B cell (primary cell): ENCODE data around the gene TET1. TPM values are rescaled to one million over a fixed set of nuclear protein-coding genes. Genes with fewer than 3 reads are reported as not detected.

Experiments
- ATAC-seq: fragments of 200-7000 bp; cut with Tn5 transposase; one replicate; pipeline ENCODE4 v1.10.0; 2021; ENCODE audit warnings: low read depth, mild to moderate bottlenecking, moderate number of reproducible peaks, moderate library complexity
- CTCF ChIA-PET: fragments of 350-600 bp; sonication (Branson Sonifier 250); formaldehyde crosslinking; loops from one replicate; lab custom pipeline; 2021; ENCODE audit warnings: antibody characterized with exemption, inconsistent platforms; lab: Charles Lee
- POLR2A ChIA-PET: fragments of 350-600 bp; sonication (Branson Sonifier 250); formaldehyde crosslinking; loops from one replicate; lab custom pipeline; 2021; ENCODE audit warnings: antibody characterized with exemption; lab: Charles Lee
- DNase-seq: peaks from one replicate; pipeline ENCODE4 v3.0.0; 2013
- H2AFZ ChIP-seq: 2 replicates; pipeline ENCODE4 v1.6.1; 2012; ENCODE audit warnings: mild to moderate bottlenecking, low read depth, low read length; ENCODE audit not compliant: insufficient read depth, poor library complexity, severe bottlenecking
- H3K27ac ChIP-seq, 2 donors: 1 replicate in 1 of 2; 2 replicates in 1 of 2; pipeline ENCODE4 v1.5.1; 2012 to 2013; ENCODE audit warnings: low read length in 2 of 2, mild to moderate bottlenecking in 2 of 2, moderate library complexity in 1 of 2
- H3K27me3 ChIP-seq, 4 experiments: fragments of 200-600 bp in 1 of 4; sonication (generic) in 1 of 4; replicated peaks in 1 of 4; 1 replicate in 2 of 4; 2 replicates in 2 of 4; pipeline versions ENCODE4 v1.6.1 to v1.7.0; 2013 to 2016; ENCODE audit warnings: low read length in 3 of 4, mild to moderate bottlenecking in 2 of 4, mixed read lengths in 1 of 4, moderate library complexity in 1 of 4; ENCODE audit not compliant: insufficient read depth in 4 of 4, control insufficient read depth in 3 of 4; ENCODE audit errors: control extremely low read depth in 1 of 4
- H3K36me3 ChIP-seq, 2 experiments: replicated peaks in 1 of 2; 1 replicate in 1 of 2; 2 replicates in 1 of 2; pipeline versions ENCODE4 v1.6.1 to v1.7.1; 2013; ENCODE audit warnings: low read length in 1 of 2; ENCODE audit not compliant: insufficient read depth in 2 of 2, control insufficient read depth in 1 of 2; ENCODE audit errors: control extremely low read depth in 1 of 2, extremely low read depth in 1 of 2
- H3K4me1 ChIP-seq, 2 donors: fragments of 200-600 bp in 1 of 2; sonication (generic) in 1 of 2; 1 replicate in 1 of 2; 2 replicates in 1 of 2; pipeline versions ENCODE4 v1.5.1 to v1.6.1; 2013 to 2017; ENCODE audit warnings: low read length in 2 of 2; ENCODE audit not compliant: control insufficient read depth in 2 of 2, insufficient read depth in 2 of 2
- H3K4me2 ChIP-seq: replicated peaks from 2 replicates; pipeline ENCODE3; 2012; ENCODE audit warnings: mild to moderate bottlenecking, low read depth, low read length; ENCODE audit not compliant: poor library complexity, severe bottlenecking
- H3K4me3 ChIP-seq, 5 experiments: fragments of 200-600 bp in 1 of 5; sonication (generic) in 1 of 5; 1 replicate in 3 of 5; 2 replicates in 2 of 5; pipeline versions ENCODE4 v1.5.1 to v1.7.0; 2011 to 2016; ENCODE audit warnings: low read length in 4 of 5, mild to moderate bottlenecking in 4 of 5, low read depth in 2 of 5, control low read depth in 1 of 5, moderate library complexity in 1 of 5; ENCODE audit not compliant: insufficient read depth in 1 of 5; ENCODE audit errors: control extremely low read depth in 1 of 5, extremely low read depth in 1 of 5
- H3K79me2 ChIP-seq: fragments of 200-600 bp; sonication (generic); one replicate; pipeline ENCODE4 v1.6.0; 2016; ENCODE audit warnings: low read length; ENCODE audit not compliant: control insufficient read depth, insufficient read depth
- H3K9ac ChIP-seq: fragments of 200-600 bp; sonication (generic); 2 replicates; pipeline ENCODE4 v1.6.1; 2017; ENCODE audit warnings: mild to moderate bottlenecking, low read length, moderate library complexity
- H3K9me3 ChIP-seq, 3 donors: one replicate each; pipeline versions ENCODE4 v1.6.1 to v1.7.1; 2013; ENCODE audit warnings: low read length in 2 of 3; ENCODE audit not compliant: control insufficient read depth in 2 of 3, insufficient read depth in 1 of 3; ENCODE audit errors: control extremely low read depth in 1 of 3
- H4K20me1 ChIP-seq: 2 replicates; pipeline ENCODE4 v1.6.0; 2012; ENCODE audit warnings: mild to moderate bottlenecking, low read length; ENCODE audit not compliant: insufficient read depth, control insufficient read depth, poor library complexity, severe bottlenecking
- H3K27ac Mint-ChIP-seq: one replicate; pipeline ENCODE4 v1.8.0; 2021; ENCODE audit warnings: mixed read lengths
- H3K27me3 Mint-ChIP-seq: one replicate; pipeline ENCODE4 v1.8.0; 2021; ENCODE audit warnings: mixed read lengths
- H3K4me1 Mint-ChIP-seq: one replicate; pipeline ENCODE4 v1.8.0; 2021; ENCODE audit warnings: mixed read lengths
- H3K4me3 Mint-ChIP-seq: one replicate; pipeline ENCODE4 v1.8.0; 2021; ENCODE audit warnings: mixed read lengths
- H3K9me3 Mint-ChIP-seq: one replicate; pipeline ENCODE4 v1.8.0; 2022; ENCODE audit warnings: mixed read lengths; ENCODE audit not compliant: insufficient read depth
- CTCF ChIP-seq: fragments of 200-600 bp; IDR thresholded peaks from one replicate; pipeline ENCODE4 v1.8.0; 2022; ENCODE audit warnings: antibody characterized with exemption, mild to moderate bottlenecking
- EZH2 ChIP-seq: IDR thresholded peaks from 2 replicates; pipeline ENCODE4 v1.6.1; 2012; ENCODE audit warnings: borderline replicate concordance, low read depth, mild to moderate bottlenecking, moderate library complexity, low read length; ENCODE audit not compliant: insufficient read depth, poor library complexity, severe bottlenecking
- WGBS: methylation state at CpG from one replicate; pipeline ENCODE4 v1.1.5; 2013; ENCODE audit warnings: missing lambda C conversion rate; ENCODE audit not compliant: insufficient coverage; 5-methylcytosine and 5-hydroxymethylcytosine counted together
- intact Hi-C: fragments of 100-400 bp; cut with micrococcal nuclease; formaldehyde crosslinking; loops from one replicate; pipeline ENCODE4 v1.10.0; 2022
- polyA plus RNA-seq: library from polyadenylated mRNA; depleted of rRNA; stranded (reverse); fragments of >200 nt; gene quantifications from 2 replicates; pipeline ENCODE4 v1.2.3, GENCODE V29; 2012
- total RNA-seq, 2 donors: library from RNA; stranded (reverse); fragments of 120-200 nt in 1 of 2; gene quantifications; 1 replicate in 1 of 2; 2 replicates in 1 of 2; pipeline versions ENCODE4 v1.2.3 to v1.2.4, GENCODE V29; 2013 to 2022

TET1 gene
- total and polyA plus RNA-seq, 2 donors (not counting 1 experiment from before 2014, with no cell fraction given), result 0.30 to 1.4 TPM

GRCh38 chr10:68543004-68543918, 16.9 kb upstream of the TET1 start:
- DNase-seq (no peak), ATAC-seq (no peak)
- Histone ChIP-seq H3K9ac (no peak overlapping the region), H3K27ac (no peak overlapping the region), H4K20me1 (no peaks in the 10 kb centered on the region), H3K79me2 (no peaks in the 10 kb centered on the region), H3K27me3 (no peaks in the 10 kb centered on the region), H3K4me2 (no peak overlapping the region), H3K4me3 (no peak overlapping the region), H3K36me3 (no peaks in the 10 kb centered on the region), H3K9me3 (no peaks in the 10 kb centered on the region), H2AFZ (no peak overlapping the region), H3K4me1 (no peaks in the 10 kb centered on the region)
- WGBS, result 73% methylated on average over 3 of the region's 5 CpGs
- Mint-ChIP-seq H3K9me3 (no peaks in the 10 kb centered on the region), H3K27ac (no peak overlapping the region), H3K27me3 (no peaks in the 10 kb centered on the region), H3K4me3 (no peak overlapping the region), H3K4me1 (no peaks in the 10 kb centered on the region)
- TF ChIP-seq CTCF (no peak), EZH2 (no peak)
- intact Hi-C loops, result no loop called here
- ChIA-PET POLR2A (no interaction called here), CTCF (no interaction called here)

- ChIA-PET POLR2A (no interaction called here), CTCF (interaction anchor here (0.6 to 1.3 kb wide), 5 partner anchors 14 to 863 kb away, joined by 3 to 4 read pairs (median 3); no protein-coding TSS in a partner anchor)
- H3K9me3 ChIP-seq, result no peaks in the 10 kb centered on the region
- no peaks in the 10 kb centered on the region for H3K4me1 ChIP-seq
- no peaks in the 10 kb centered on the region for H3K4me1 Mint-ChIP-seq
- H3K27me3 ChIP-seq, result no peaks in the 10 kb centered on the region
- no peaks in the 10 kb centered on the region for H3K79me2 ChIP-seq
- H3K9ac ChIP-seq, result no peak overlapping the region
- H3K27me3 Mint-ChIP-seq, result peaks cover 7% of the 10 kb centered on the region
- no peaks in the 10 kb centered on the region for H3K9me3 Mint-ChIP-seq
- no peaks in the 10 kb centered on the region for H3K36me3 ChIP-seq
- ATAC-seq (peak; percentile 54), DNase-seq (peak; percentile 59)
- TF ChIP-seq EZH2, result no peak
- peak; percentile 72 for TF ChIP-seq CTCF
- H2AFZ ChIP-seq, result peak overlapping the region; percentile 11
- WGBS, result 86% methylated on average over 4 of the region's 5 CpGs
- H3K4me2 ChIP-seq, result no peak overlapping the region
- H3K27ac ChIP-seq, result no peak overlapping the region
- H3K4me3 Mint-ChIP-seq, result no peak overlapping the region
- H4K20me1 ChIP-seq, result no peaks in the 10 kb centered on the region
- H3K4me3 ChIP-seq, result no peak overlapping the region
- intact Hi-C loops, result no loop called here
- H3K27ac Mint-ChIP-seq, result no peak overlapping the region
Measured at GRCh38 chr10:68550747-68551411, 9.3 kb upstream of the TET1 start.
